MCF 10A (cell line): ENCODE measurements around the gene ADGRL3. TPM values are rescaled to one million over a fixed set of nuclear protein-coding genes. Genes with fewer than 3 reads are reported as not detected.

Experiments used
- BruUV-seq: library from RNA; stranded (reverse); fragments of 400-500 nt; replicated peaks from 2 replicates; lab custom pipeline; 2021; lab: Mats Ljungman, UMichigan
- CTCF ChIA-PET: fragments of 300-600 bp; sonication (Branson Sonifier 250); formaldehyde crosslinking; extraction: SDS; loops from one replicate; lab custom pipeline; 2021; ENCODE audit warnings: antibody characterized with exemption, inconsistent platforms; lab: Yijun Ruan, JAX
- POLR2A ChIA-PET: fragments of 300-600, 350-650 bp; sonication (Branson Sonifier 250); formaldehyde crosslinking; extraction: SDS; loops from one replicate; lab custom pipeline; 2020; ENCODE audit warnings: antibody characterized with exemption, inconsistent platforms; lab: Yijun Ruan, JAX
- DNase-seq: peaks from one replicate; pipeline ENCODE4 v3.0.0-alpha.2; 2018; ENCODE audit not compliant: unreplicated experiment
- H3K27ac Mint-ChIP-seq: one replicate; pipeline ENCODE4 v1.8.0; 2022; ENCODE audit warnings: mild to moderate bottlenecking, low read depth, mixed read lengths; ENCODE audit not compliant: unreplicated experiment
- H3K27me3 Mint-ChIP-seq: one replicate; pipeline ENCODE4 v1.8.0; 2022; ENCODE audit warnings: mixed read lengths; ENCODE audit not compliant: insufficient read depth, unreplicated experiment
- H3K36me3 Mint-ChIP-seq: one replicate; pipeline ENCODE4 v1.8.0; 2022; ENCODE audit warnings: mild to moderate bottlenecking, moderate library complexity, mixed read lengths; ENCODE audit not compliant: insufficient read depth, unreplicated experiment
- H3K4me1 Mint-ChIP-seq: one replicate; pipeline ENCODE4 v1.8.0; 2022; ENCODE audit warnings: mixed read lengths; ENCODE audit not compliant: insufficient read depth, unreplicated experiment
- H3K4me3 Mint-ChIP-seq: one replicate; pipeline ENCODE4 v1.8.0; 2022; ENCODE audit warnings: mild to moderate bottlenecking, moderate library complexity, mixed read lengths; ENCODE audit not compliant: unreplicated experiment
- H3K9me3 Mint-ChIP-seq: one replicate; pipeline ENCODE4 v1.8.0; 2022; ENCODE audit warnings: mixed read lengths; ENCODE audit not compliant: unreplicated experiment
- intact Hi-C: fragments of 100-400 bp; cut with micrococcal nuclease; formaldehyde crosslinking; loops from 2 replicates; pipeline ENCODE4 v1.14.1; 2022
- total RNA-seq: library from RNA; stranded (reverse); gene quantifications from 2 replicates; pipeline ENCODE4 v1.2.3, GENCODE V29; 2022
- TF ChIP-seq, protein P1 (sequence below): fragments of 200-600 bp; IDR thresholded peaks from one replicate; pipeline ENCODE4 v1.8.0; 2022; ENCODE audit warnings: antibody characterized with exemption, mild to moderate bottlenecking; ENCODE audit not compliant: unreplicated experiment

The ADGRL3 gene
- total RNA-seq, 1 experiment from 2014 or later, result 3.6 TPM

DNA sequence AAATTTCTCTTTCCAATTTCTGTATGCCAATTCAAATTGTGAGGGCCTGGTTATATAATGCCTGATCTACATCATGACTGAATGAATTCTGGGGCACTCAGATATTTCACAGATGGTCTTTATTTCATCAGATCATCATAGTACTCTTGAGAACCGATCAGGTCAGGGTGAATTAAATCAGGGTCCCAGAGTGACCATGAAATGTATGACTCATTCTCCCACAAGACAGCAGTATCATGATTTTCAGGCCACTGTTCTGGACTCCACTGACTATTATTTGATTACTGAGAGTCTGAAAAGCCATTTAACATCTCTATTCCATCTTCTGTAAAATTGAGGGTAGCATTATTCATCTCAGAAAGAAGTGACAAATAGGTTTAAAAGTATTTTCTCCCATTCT lies 471.5 kb downstream of the ADGRL3 start:
- CTCF ChIA-PET, result no interaction called here
- no peak for DNase-seq

GRCh38 chr4:61675464-61675863 lies 475.3 kb downstream of the ADGRL3 start:
- TF ChIP-seq, protein P1, sequence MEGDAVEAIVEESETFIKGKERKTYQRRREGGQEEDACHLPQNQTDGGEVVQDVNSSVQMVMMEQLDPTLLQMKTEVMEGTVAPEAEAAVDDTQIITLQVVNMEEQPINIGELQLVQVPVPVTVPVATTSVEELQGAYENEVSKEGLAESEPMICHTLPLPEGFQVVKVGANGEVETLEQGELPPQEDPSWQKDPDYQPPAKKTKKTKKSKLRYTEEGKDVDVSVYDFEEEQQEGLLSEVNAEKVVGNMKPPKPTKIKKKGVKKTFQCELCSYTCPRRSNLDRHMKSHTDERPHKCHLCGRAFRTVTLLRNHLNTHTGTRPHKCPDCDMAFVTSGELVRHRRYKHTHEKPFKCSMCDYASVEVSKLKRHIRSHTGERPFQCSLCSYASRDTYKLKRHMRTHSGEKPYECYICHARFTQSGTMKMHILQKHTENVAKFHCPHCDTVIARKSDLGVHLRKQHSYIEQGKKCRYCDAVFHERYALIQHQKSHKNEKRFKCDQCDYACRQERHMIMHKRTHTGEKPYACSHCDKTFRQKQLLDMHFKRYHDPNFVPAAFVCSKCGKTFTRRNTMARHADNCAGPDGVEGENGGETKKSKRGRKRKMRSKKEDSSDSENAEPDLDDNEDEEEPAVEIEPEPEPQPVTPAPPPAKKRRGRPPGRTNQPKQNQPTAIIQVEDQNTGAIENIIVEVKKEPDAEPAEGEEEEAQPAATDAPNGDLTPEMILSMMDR, result no peak
- Mint-ChIP-seq H3K4me3 (no peak overlapping the region), H3K9me3 (no peaks in the 10 kb centered on the region), H3K4me1 (no peaks in the 10 kb centered on the region), H3K27ac (no peak overlapping the region), H3K36me3 (no peaks in the 10 kb centered on the region), H3K27me3 (no peaks in the 10 kb centered on the region)
- CTCF ChIA-PET, result no interaction called here
- POLR2A ChIA-PET, result interaction anchor here (0.6 kb wide), 1 partner anchor 229 kb away, joined by 3 read pairs; no protein-coding TSS in a partner anchor
- no peak for DNase-seq
- BruUV-seq, result no TSS peak
- intact Hi-C loops, result no loop called here

More for the DNA sequence above, 471.5 kb downstream of the ADGRL3 start:
- Mint-ChIP-seq H3K27ac (no peak overlapping the region), H3K4me1 (no peaks in the 10 kb centered on the region), H3K27me3 (no peaks in the 10 kb centered on the region), H3K4me3 (no peak overlapping the region), H3K9me3 (no peaks in the 10 kb centered on the region), H3K36me3 (no peaks in the 10 kb centered on the region)
- no TSS peak for BruUV-seq
- intact Hi-C loops, result no loop called here
- POLR2A ChIA-PET, result no interaction called here
- TF ChIP-seq, protein P1, result no peak

DNA sequence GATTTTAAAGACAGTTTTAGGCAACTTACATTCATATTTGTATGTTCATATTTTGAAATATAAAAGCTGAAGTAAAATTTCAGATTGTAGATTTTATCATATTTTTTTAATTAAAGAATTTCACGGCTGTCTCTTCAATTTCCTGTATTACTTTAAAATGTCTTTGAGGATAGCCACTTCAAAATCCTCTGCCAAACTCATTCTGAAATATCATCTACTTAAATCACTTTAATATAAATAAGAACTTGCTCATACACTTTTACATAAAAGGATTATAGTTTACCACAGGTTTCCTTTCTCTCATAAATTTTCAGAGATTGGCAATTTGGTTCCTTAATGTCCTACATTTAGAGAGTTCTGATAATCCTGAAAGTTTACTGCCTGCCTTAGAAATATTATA lies 478.2 kb downstream of the ADGRL3 start:
- TF ChIP-seq, protein P1, result no peak
- H3K27ac Mint-ChIP-seq, result no peak overlapping the region
- H3K4me1 Mint-ChIP-seq, result no peaks in the 10 kb centered on the region
- H3K4me3 Mint-ChIP-seq, result no peak overlapping the region
- no peaks in the 10 kb centered on the region for H3K9me3 Mint-ChIP-seq
- DNase-seq, result no peak
- H3K27me3 Mint-ChIP-seq, result no peaks in the 10 kb centered on the region
- ChIA-PET CTCF (no interaction called here), POLR2A (no interaction called here)
- BruUV-seq, result no TSS peak
- H3K36me3 Mint-ChIP-seq, result no peaks in the 10 kb centered on the region
- intact Hi-C loops, result no loop called here

DNA sequence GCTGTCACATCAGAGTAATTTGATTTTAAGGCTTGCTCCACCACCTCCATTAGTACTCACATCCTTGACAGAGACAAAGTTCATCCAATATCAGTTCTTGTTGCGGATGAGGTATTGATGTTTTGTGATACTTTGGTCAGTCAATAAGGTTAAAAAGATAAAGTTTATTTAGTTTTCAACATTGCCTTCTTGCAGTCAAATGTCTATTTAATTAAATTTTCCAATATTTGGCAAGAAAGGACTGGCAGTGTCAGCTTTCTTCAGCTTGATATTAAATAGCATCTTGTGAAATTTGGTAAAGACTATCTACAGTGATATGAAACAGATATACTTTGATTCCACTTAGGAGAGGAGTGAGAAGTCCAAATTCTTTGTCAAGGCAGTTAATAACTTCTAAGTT lies 493.4 kb downstream of the ADGRL3 start:
- Mint-ChIP-seq H3K36me3 (no peaks in the 10 kb centered on the region), H3K27me3 (no peaks in the 10 kb centered on the region), H3K4me3 (no peak overlapping the region), H3K4me1 (no peaks in the 10 kb centered on the region), H3K9me3 (peaks cover 6% of the 10 kb centered on the region), H3K27ac (no peak overlapping the region)
- ChIA-PET POLR2A (no interaction called here), CTCF (interaction anchor here (0.6 kb wide), 1 partner anchor 1085 kb away, joined by 4 read pairs; no protein-coding TSS in a partner anchor)
- TF ChIP-seq, protein P1, result no peak
- no peak for DNase-seq
- BruUV-seq, result no TSS peak
- intact Hi-C loops, result no loop called here
